ENCODE data around the gene DPY19L2.

DPY19L2 gene

GRCh38 chr12:63525831-63526230, 142.5 kb downstream of the DPY19L2 start:
- DNase-seq, result no peak

- DNase-seq, result no peak
Measured at GRCh38 chr12:63521706-63522105, 146.6 kb downstream of the DPY19L2 start.

Data from T1000 (cell line).